H1 (cell line): ENCODE results near the gene RAB24. TPM values are rescaled to one million over a fixed set of nuclear protein-coding genes. Genes with fewer than 3 reads are reported as not detected.
A peak's percentile ranks its signal among the peaks of the same experiment; 100 is the strongest.

Source experiments
- ASH2L ChIP-seq: fragments of 200-600, 300-600 bp; sonication (generic); IDR thresholded peaks from one replicate; pipeline ENCODE4 v1.7.1; 2017; ENCODE audit warnings: low read length
- ATF2 ChIP-seq: IDR thresholded peaks from 2 replicates; pipeline ENCODE4 v1.6.1; 2012; ENCODE audit warnings: low read length, inconsistent platforms
- BRCA1 ChIP-seq: IDR thresholded peaks from 2 replicates; pipeline ENCODE4 v1.6.1; 2012; ENCODE audit warnings: low read depth, low read length, improper control_type of control experiment
- CREB1 ChIP-seq: IDR thresholded peaks from 2 replicates; pipeline ENCODE4 v1.6.1; 2012; ENCODE audit warnings: inconsistent platforms
- EGR1 ChIP-seq: IDR thresholded peaks from 2 replicates; pipeline ENCODE4 v1.6.1; 2011; ENCODE audit warnings: low read depth, low read length, borderline replicate concordance
- GABPA ChIP-seq: IDR thresholded peaks from 2 replicates; pipeline ENCODE4 v1.6.1; 2011; ENCODE audit warnings: mild to moderate bottlenecking, low read length, moderate library complexity, borderline replicate concordance; ENCODE audit not compliant: insufficient read depth
- KDM1A ChIP-seq: fragments of 200-600, 300-600 bp; sonication (generic); IDR thresholded peaks from 2 replicates; pipeline ENCODE4 v1.7.1; 2016; ENCODE audit warnings: mild to moderate bottlenecking, low read length, borderline replicate concordance
- MAFK ChIP-seq: IDR thresholded peaks from 2 replicates; pipeline ENCODE4 v1.6.1; 2012; ENCODE audit warnings: low read depth, mild to moderate bottlenecking, improper control_type of control experiment, low read length
- POU5F1 ChIP-seq: IDR thresholded peaks from 2 replicates; pipeline ENCODE4 v1.6.1; 2011; ENCODE audit warnings: low read depth, mild to moderate bottlenecking, low read length, moderate library complexity
- RFX5 ChIP-seq: IDR thresholded peaks from 2 replicates; pipeline ENCODE4 v1.6.1; 2011; ENCODE audit warnings: low read depth, low read length, improper control_type of control experiment, borderline replicate concordance
- SUZ12 ChIP-seq: fragments of 200-600 bp; sonication (generic); IDR thresholded peaks from 2 replicates; pipeline ENCODE4 v1.6.1; 2012; ENCODE audit warnings: mild to moderate bottlenecking, inconsistent platforms, low read length, moderate library complexity, mixed read lengths
- TAF1 ChIP-seq: IDR thresholded peaks from 2 replicates; pipeline ENCODE4 v1.6.1; 2011; ENCODE audit warnings: mild to moderate bottlenecking, low read depth, low read length
- TBP ChIP-seq: IDR thresholded peaks from 2 replicates; pipeline ENCODE4 v1.6.1; 2011; ENCODE audit warnings: low read depth, low read length, improper control_type of control experiment
- polyA plus RNA-seq, 7 experiments: library from polyadenylated mRNA; depleted of rRNA in 3 of 7; stranded (reverse) in 5 of 7; unstranded in 2 of 7; fragments of >200 nt in 5 of 7; fragments of 200-250 nt in 2 of 7; gene quantifications; 1 replicate in 5 of 7; 2 replicates in 1 of 7; 4 replicates in 1 of 7; pipeline versions ENCODE4 v1.2.1 to v1.2.3, GENCODE V29; 2011 to 2013; ENCODE audit warnings: missing spikeins in 2 of 7, mixed read lengths in 2 of 7
- total RNA-seq: library from RNA; stranded (reverse); fragmentation: NEBNext Ultra II Directional; extraction: Animal tissue kit (Norgen Biotek cat#: 25700); gene quantifications from 2 replicates; pipeline ENCODE4 v1.2.1, GENCODE V29; 2021

Gene RAB24
- total and polyA plus RNA-seq, 2 of the 8 experiments (the other 6 are each of a cell fraction or from before 2014, with no cell fraction given) = 18.8 to 33.8 TPM

- TF ChIP-seq CREB1 (0 out of 2 replicates have a peak, but pooled peaks have one; percentile 21), POU5F1 (no peak), EGR1 (no peak), TAF1 (no peak), ATF2 (no peak), BRCA1 (no peak), TBP (no peak), SUZ12 (no peak), MAFK (no peak), ASH2L (no peak), RFX5 (no peak), GABPA (0 out of 2 replicates have a peak, but pooled peaks have one; percentile 43), KDM1A (no peak)
Observed at GRCh38 chr5:177309351-177310191, 6.1 kb upstream of the RAB24 start (continued).
